ENCODE data around the gene CD22. TPM values are rescaled to one million over a fixed set of nuclear protein-coding genes. Genes with fewer than 3 reads are reported as not detected.

CD22 gene
- total and polyA plus RNA-seq, 2 of the 13 experiments (the other 11 are each of a cell fraction or from before 2014, with no cell fraction given), result 0.71 to 1.7 TPM

DNA sequence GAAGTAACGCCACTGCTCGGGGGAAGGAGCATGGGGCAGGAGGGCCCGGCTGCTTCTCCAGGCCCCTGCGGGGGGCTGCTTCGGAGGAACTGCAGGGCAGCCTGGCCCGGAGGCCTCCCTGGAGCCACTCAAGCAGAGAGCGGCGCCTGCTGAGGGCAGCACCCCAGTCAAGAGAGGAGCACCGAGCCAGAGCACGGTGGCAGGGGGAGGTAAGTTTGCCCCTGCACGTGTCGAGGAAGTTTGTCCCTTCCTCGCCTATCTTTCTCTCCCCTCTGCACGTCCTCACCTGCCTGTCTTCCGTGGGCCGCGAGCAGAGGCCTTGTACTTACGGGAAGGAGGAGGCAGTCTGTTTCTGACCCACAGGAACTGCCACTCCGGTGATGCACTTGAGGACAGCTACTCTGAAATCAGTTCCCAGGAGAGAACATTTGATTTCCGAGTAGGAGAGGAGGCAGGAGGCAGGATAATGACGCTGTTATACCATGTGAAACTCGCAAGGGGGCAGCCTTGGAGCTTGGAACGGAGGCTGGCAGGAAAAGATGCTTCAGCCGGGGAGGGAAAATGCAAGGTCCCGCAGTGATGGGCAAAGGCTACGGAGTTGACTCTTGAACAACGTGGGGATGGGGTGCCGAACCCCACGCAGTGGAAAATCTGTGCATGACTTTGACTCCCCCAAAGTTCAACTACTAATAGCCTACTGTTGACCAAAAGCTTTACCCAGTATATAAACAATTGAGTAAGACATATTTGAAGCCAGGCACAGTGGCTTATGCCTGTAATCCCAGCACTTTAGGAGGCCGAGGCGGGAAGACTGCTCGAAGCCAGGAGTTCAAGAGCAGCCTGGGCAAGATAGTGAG lies 23.7 kb downstream of the CD22 start (continued):
- TF ChIP-seq ZNF383 (CRISPR knock-in tag; IDR thresholded peaks at IDR 0.05; ENCODE audit: borderline replicate concordance), result no peak
- TF ChIP-seq, protein P1, sequence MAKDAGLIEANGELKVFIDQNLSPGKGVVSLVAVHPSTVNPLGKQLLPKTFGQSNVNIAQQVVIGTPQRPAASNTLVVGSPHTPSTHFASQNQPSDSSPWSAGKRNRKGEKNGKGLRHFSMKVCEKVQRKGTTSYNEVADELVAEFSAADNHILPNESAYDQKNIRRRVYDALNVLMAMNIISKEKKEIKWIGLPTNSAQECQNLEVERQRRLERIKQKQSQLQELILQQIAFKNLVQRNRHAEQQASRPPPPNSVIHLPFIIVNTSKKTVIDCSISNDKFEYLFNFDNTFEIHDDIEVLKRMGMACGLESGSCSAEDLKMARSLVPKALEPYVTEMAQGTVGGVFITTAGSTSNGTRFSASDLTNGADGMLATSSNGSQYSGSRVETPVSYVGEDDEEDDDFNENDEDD (CRISPR knock-in tag; IDR thresholded peaks at IDR 0.05; ENCODE audit: borderline replicate concordance), result no peak
- no peak for TF ChIP-seq LCORL (IDR thresholded peaks at IDR 0.05)
- TF ChIP-seq LCORL (CRISPR knock-in tag; IDR thresholded peaks at IDR 0.05), result peak; percentile 67; the same call in 1 of the 2 replicates
- TF ChIP-seq HDAC6 (IDR thresholded peaks at IDR 0.05; ENCODE audit: low read depth, low read length), result no peak
- no peak for TF ChIP-seq ZBTB3 (CRISPR knock-in tag; IDR thresholded peaks at IDR 0.05; ENCODE audit: borderline replicate concordance, low read depth)
- TF ChIP-seq, protein P2, sequence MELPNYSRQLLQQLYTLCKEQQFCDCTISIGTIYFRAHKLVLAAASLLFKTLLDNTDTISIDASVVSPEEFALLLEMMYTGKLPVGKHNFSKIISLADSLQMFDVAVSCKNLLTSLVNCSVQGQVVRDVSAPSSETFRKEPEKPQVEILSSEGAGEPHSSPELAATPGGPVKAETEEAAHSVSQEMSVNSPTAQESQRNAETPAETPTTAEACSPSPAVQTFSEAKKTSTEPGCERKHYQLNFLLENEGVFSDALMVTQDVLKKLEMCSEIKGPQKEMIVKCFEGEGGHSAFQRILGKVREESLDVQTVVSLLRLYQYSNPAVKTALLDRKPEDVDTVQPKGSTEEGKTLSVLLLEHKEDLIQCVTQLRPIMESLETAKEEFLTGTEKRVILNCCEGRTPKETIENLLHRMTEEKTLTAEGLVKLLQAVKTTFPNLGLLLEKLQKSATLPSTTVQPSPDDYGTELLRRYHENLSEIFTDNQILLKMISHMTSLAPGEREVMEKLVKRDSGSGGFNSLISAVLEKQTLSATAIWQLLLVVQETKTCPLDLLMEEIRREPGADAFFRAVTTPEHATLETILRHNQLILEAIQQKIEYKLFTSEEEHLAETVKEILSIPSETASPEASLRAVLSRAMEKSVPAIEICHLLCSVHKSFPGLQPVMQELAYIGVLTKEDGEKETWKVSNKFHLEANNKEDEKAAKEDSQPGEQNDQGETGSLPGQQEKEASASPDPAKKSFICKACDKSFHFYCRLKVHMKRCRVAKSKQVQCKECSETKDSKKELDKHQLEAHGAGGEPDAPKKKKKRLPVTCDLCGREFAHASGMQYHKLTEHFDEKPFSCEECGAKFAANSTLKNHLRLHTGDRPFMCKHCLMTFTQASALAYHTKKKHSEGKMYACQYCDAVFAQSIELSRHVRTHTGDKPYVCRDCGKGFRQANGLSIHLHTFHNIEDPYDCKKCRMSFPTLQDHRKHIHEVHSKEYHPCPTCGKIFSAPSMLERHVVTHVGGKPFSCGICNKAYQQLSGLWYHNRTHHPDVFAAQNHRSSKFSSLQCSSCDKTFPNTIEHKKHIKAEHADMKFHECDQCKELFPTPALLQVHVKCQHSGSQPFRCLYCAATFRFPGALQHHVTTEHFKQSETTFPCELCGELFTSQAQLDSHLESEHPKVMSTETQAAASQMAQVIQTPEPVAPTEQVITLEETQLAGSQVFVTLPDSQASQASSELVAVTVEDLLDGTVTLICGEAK (IDR thresholded peaks at IDR 0.05), result no peak
- TF ChIP-seq, protein P2 (CRISPR knock-in tag; IDR thresholded peaks at IDR 0.05), result no peak; the same call in 1 of the 2 replicates
- TF ChIP-seq NFYB (CRISPR knock-in tag; IDR thresholded peaks at IDR 0.05), result no peak
- no peak for TF ChIP-seq ZNF569 (CRISPR knock-in tag; IDR thresholded peaks at IDR 0.05; ENCODE audit: borderline replicate concordance)
- TF ChIP-seq PCBP1 (IDR thresholded peaks at IDR 0.05; ENCODE audit: borderline replicate concordance, low read depth, low read length), result no peak
- no peak for TF ChIP-seq ZNF768 (CRISPR knock-in tag; IDR thresholded peaks at IDR 0.05)
- TF ChIP-seq, protein P3, sequence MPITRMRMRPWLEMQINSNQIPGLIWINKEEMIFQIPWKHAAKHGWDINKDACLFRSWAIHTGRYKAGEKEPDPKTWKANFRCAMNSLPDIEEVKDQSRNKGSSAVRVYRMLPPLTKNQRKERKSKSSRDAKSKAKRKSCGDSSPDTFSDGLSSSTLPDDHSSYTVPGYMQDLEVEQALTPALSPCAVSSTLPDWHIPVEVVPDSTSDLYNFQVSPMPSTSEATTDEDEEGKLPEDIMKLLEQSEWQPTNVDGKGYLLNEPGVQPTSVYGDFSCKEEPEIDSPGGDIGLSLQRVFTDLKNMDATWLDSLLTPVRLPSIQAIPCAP (CRISPR knock-in tag; IDR thresholded peaks at IDR 0.05; ENCODE audit: low read depth), result no peak
- TF ChIP-seq HNRNPUL1 (IDR thresholded peaks at IDR 0.05; ENCODE audit: low read depth, low read length), result no peak
- TF ChIP-seq ZBTB1 (CRISPR knock-in tag; IDR thresholded peaks at IDR 0.05; ENCODE audit: borderline replicate concordance), result no peak
- no peak for TF ChIP-seq KAT7 (CRISPR knock-in tag; IDR thresholded peaks at IDR 0.05; ENCODE audit: borderline replicate concordance)
- 0 out of 2 replicates have a peak, but pooled peaks have one; percentile 35 for TF ChIP-seq SP4 (CRISPR knock-in tag; IDR thresholded peaks at IDR 0.05)

All from HepG2 (cell line).